Left lung (tissue), 10 donors: Measurements from ENCODE around the gene RHAG. TPM values are rescaled to one million over a fixed set of nuclear protein-coding genes. Genes with fewer than 3 reads are reported as not detected.
"Not testable (repeated sequence)": the region's sequence is repeated elsewhere in the genome, so short reads cannot be mapped to it uniquely, and the experiment has no call there.

ENCODE experiments used
- ATAC-seq: fragments of 200-7000 bp; cut with Tn5 transposase; one replicate; pipeline ENCODE4 v1.9.1; 2020; ENCODE audit warnings: moderate library complexity
- DNase-seq, 4 donors: peaks; one replicate each; pipeline ENCODE4 v3.0.0-alpha.2; 2013 to 2020
- H3K27ac ChIP-seq, 2 donors: fragments of 200-600 bp; sonication (generic) in 1 of 2; one replicate each; pipeline versions ENCODE4 v1.5.0 to v1.8.0; 2020 to 2021
- H3K27me3 ChIP-seq, 2 donors: fragments of 200-600 bp; sonication (generic) in 1 of 2; one replicate each; pipeline versions ENCODE4 v1.5.0 to v1.8.0; 2020 to 2021
- H3K36me3 ChIP-seq, 2 donors: fragments of 200-600 bp; sonication (generic) in 1 of 2; one replicate each; pipeline versions ENCODE4 v1.5.0 to v1.8.0; 2020 to 2021
- H3K4me1 ChIP-seq, 2 donors: fragments of 200-600 bp; one replicate each; pipeline ENCODE4 v1.8.0; 2021
- H3K4me3 ChIP-seq, 2 donors: fragments of 200-600 bp; sonication (generic) in 1 of 2; one replicate each; pipeline versions ENCODE4 v1.5.0 to v1.8.0; 2020 to 2021; ENCODE audit warnings: mild to moderate bottlenecking in 1 of 2
- H3K9me3 ChIP-seq, 2 donors: fragments of 200-600 bp; sonication (generic) in 1 of 2; one replicate each; pipeline versions ENCODE4 v1.5.0 to v1.8.0; 2020 to 2021
- CTCF ChIP-seq, 2 donors: fragments of 200-600 bp; sonication (generic) in 1 of 2; IDR thresholded peaks; one replicate each; pipeline versions ENCODE4 v1.5.0 to v1.8.0; 2021; ENCODE audit warnings: antibody characterized with exemption in 2 of 2
- intact Hi-C, 2 donors: fragments of 100-400 bp; cut with DNase I; formaldehyde crosslinking; loops; one replicate each; pipeline versions ENCODE4 v1.11.2 to v1.14.2; 2022
- polyA plus RNA-seq, 6 donors: library from polyadenylated mRNA; unstranded; fragments of 120-200 nt; gene quantifications; one replicate each; pipeline ENCODE4 v1.2.1, GENCODE V29; 2013; ENCODE audit not compliant: insufficient read length in 6 of 6
- total RNA-seq, 2 donors: library from RNA; stranded (reverse); fragmentation: NEBNext Ultra II Directional; extraction: Animal tissue kit (Norgen Biotek cat#: 25700); gene quantifications; one replicate each; pipeline ENCODE4 v1.2.1, GENCODE V29; 2021
- donor health status: DM: no; HTN: yes; CAD: no.
- donor health status: DM: no; HTN: no; CAD: no.

Gene RHAG
- total and polyA plus RNA-seq, 8 donors: 1.4 to 2.2 (median 1.9) TPM; not detected in 2

GRCh38 chr6:49666930-49667757, 30.5 kb upstream of the RHAG start:
- intact Hi-C loops: no loop called here
- ATAC-seq: no peak
- DNase-seq: no peak

GRCh38 chr6:49666480-49666879, 29.8 kb upstream of the RHAG start:
- Histone ChIP-seq H3K36me3 (no peaks in the 10 kb centered on the region), H3K27ac (no peak overlapping the region), H3K4me3 (no peak overlapping the region), H3K9me3 (peaks cover 0 to 2% of the 10 kb centered on the region in 2 donors), H3K27me3 (no peaks in the 10 kb centered on the region), H3K4me1 (no peaks in the 10 kb centered on the region)
- ATAC-seq (no peak), DNase-seq (no peak)
- intact Hi-C loops: no loop called here
- no peak for TF ChIP-seq CTCF (IDR thresholded peaks at IDR 0.05)

More at GRCh38 chr6:49666930-49667757, 30.5 kb upstream of the RHAG start:
- no peak overlapping the region for H3K27ac ChIP-seq
- H3K36me3 ChIP-seq: no peaks in the 10 kb centered on the region
- H3K4me3 ChIP-seq: no peak overlapping the region
- peaks cover 0 to 5% of the 10 kb centered on the region in 2 donors for H3K9me3 ChIP-seq
- no peak for TF ChIP-seq CTCF (IDR thresholded peaks at IDR 0.05)
- no peaks in the 10 kb centered on the region for H3K27me3 ChIP-seq
- no peaks in the 10 kb centered on the region for H3K4me1 ChIP-seq

DNA sequence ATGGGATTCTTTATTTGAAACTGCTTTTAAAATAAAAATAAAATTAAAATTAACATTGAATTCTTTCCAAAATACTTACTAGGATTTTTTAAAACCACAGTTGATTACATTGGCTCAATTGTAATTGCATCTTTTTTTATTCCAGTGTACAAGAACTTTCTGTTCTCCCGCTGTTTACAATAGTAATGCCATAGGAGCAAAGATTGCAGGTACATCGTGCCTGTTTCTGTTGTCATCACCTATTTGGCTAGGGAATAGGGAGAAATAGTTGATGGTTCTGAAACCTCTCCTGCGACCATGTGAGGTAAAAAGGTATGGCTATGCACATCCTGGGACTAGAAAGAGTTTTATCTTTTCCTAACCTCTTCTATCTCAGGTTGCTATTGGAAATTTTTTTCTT, 28.2 kb upstream of the RHAG start:
- DNase-seq: no peak
- ATAC-seq: no peak
- no peak overlapping the region for H3K27ac ChIP-seq
- no peaks in the 10 kb centered on the region for H3K4me1 ChIP-seq
- intact Hi-C loops: no loop called here
- H3K4me3 ChIP-seq: no peak overlapping the region
- no peaks in the 10 kb centered on the region for H3K36me3 ChIP-seq
- H3K27me3 ChIP-seq: no peaks in the 10 kb centered on the region
- H3K9me3 ChIP-seq: no peaks in the 10 kb centered on the region
- no peak for TF ChIP-seq CTCF (IDR thresholded peaks at IDR 0.05)

- ATAC-seq, H3K4me1 ChIP-seq, H3K9me3 ChIP-seq, H3K4me3 ChIP-seq, H3K27ac ChIP-seq, H3K27me3 ChIP-seq, H3K36me3 ChIP-seq, intact Hi-C loops, DNase-seq: not testable (repeated sequence)
Measured at GRCh38 chr6:49664054-49664453, 27.4 kb upstream of the RHAG start.

- DNase-seq: peak in 2 of 4 donors; percentile 59 to 67
- no peak for ATAC-seq
Measured at GRCh38 chr6:49662892-49663261, 26.2 kb upstream of the RHAG start.

More at GRCh38 chr6:49662892-49663261, 26.2 kb upstream of the RHAG start:
- Histone ChIP-seq H3K4me1 (no peaks in the 10 kb centered on the region), H3K27ac (no peak overlapping the region), H3K27me3 (no peaks in the 10 kb centered on the region), H3K4me3 (no peak overlapping the region), H3K9me3 (no peaks in the 10 kb centered on the region), H3K36me3 (no peaks in the 10 kb centered on the region)
- intact Hi-C loops: no loop called here
- TF ChIP-seq CTCF (IDR thresholded peaks at IDR 0.05): no peak
